Esophagus muscularis mucosa (tissue), 4 donors: ENCODE measurements around the gene L2HGDH. TPM values are rescaled to one million over a fixed set of nuclear protein-coding genes. Genes with fewer than 3 reads are reported as not detected.
A peak's percentile ranks its signal among the peaks of the same experiment; 100 is the strongest.

Experiments used
- DNase-seq: peaks from one replicate; pipeline ENCODE4 v3.0.0-alpha.2; 2017; ENCODE audit errors: extremely low spot score
- H3K27ac ChIP-seq, 4 donors: fragments of 200-600 bp; sonication (generic); replicated peaks in 1 of 4; 1 replicate in 3 of 4; 2 replicates in 1 of 4; pipeline ENCODE4 v1.5.1; 2016 to 2019; ENCODE audit warnings: mild to moderate bottlenecking in 1 of 4
- H3K27me3 ChIP-seq, 4 donors: fragments of 200-600 bp; sonication (generic); one replicate each; pipeline versions ENCODE4 v1.5.1 to v1.6.0; 2016 to 2019
- H3K36me3 ChIP-seq, 4 donors: fragments of 200-600 bp; sonication (generic); one replicate each; pipeline ENCODE4 v1.5.1; 2016 to 2019
- H3K4me1 ChIP-seq, 4 donors: fragments of 200-600 bp; sonication (generic); one replicate each; pipeline ENCODE4 v1.5.1; 2016 to 2019
- H3K4me3 ChIP-seq, 4 donors: fragments of 200-600 bp; sonication (generic); 1 replicate in 2 of 4; 2 replicates in 2 of 4; pipeline ENCODE4 v1.5.1; 2016 to 2019; ENCODE audit warnings: mild to moderate bottlenecking in 4 of 4, moderate library complexity in 1 of 4
- H3K9me3 ChIP-seq, 4 donors: fragments of 200-600 bp; sonication (generic); 1 replicate in 3 of 4; 2 replicates in 1 of 4; pipeline ENCODE4 v1.5.1; 2016 to 2019
- EP300 ChIP-seq: sonication (generic); formaldehyde crosslinking; IDR thresholded peaks from one replicate; pipeline ENCODE4 v1.6.1; 2017; ENCODE audit warnings: antibody characterized with exemption
- POLR2A ChIP-seq: fragments of 450-650 bp; IDR thresholded peaks from one replicate; pipeline ENCODE4 v1.6.1; 2017; ENCODE audit warnings: antibody characterized with exemption, moderate library complexity, mild to moderate bottlenecking, low read depth
- POLR2AphosphoS5 ChIP-seq, 2 donors: sonication (generic); formaldehyde crosslinking; IDR thresholded peaks; one replicate each; pipeline ENCODE4 v1.6.1; 2017; ENCODE audit warnings: antibody characterized with exemption in 2 of 2
- WGBS: methylation state at CpG from one replicate; pipeline ENCODE4 v1.1.5; 2018; 5-methylcytosine and 5-hydroxymethylcytosine counted together
- intact Hi-C: fragments of 100-400 bp; cut with DNase I; formaldehyde crosslinking; loops from one replicate; pipeline ENCODE4 v1.15.1; 2023
- total RNA-seq, 4 donors: library from RNA; depleted of rRNA; stranded (reverse); fragments of >200 nt; gene quantifications; one replicate each; pipeline versions ENCODE4 v1.1.0 to v1.2.1, GENCODE V29; 2016
- TF ChIP-seq, protein P1 (sequence below), 3 experiments: fragments of 200-600 bp in 2 of 3; fragments of 450-650 bp in 1 of 3; sonication (generic) in 2 of 3; IDR thresholded peaks; one replicate each; pipeline ENCODE4 v1.5.1; 2017 to 2019; ENCODE audit warnings: antibody characterized with exemption in 3 of 3, mild to moderate bottlenecking in 2 of 3, moderate library complexity in 1 of 3

The L2HGDH gene
- total RNA-seq, 4 donors from 2014 or later: 4.0 to 12.2 (median 7.7) TPM

DNA sequence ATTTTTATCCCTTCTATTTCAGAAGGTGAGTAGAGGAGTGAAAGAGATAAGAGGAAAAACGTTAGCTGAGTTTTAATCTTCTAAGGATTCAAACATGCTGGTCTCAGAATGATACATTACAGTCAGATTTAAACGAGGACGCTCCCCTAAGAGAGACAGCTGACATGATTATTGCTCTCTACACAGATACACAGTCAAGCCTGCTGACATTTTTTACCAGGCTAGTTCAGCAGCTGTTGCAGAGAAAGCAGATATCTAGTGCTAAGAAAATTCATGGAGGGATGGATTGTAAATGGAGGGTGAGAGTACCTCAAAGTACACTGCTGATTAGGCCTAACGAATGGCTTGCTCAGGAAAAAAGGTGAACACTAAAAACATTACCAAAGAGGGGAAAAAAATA, 48.7 kb downstream of the L2HGDH start:
- WGBS: 84% methylated on average over 4 of the region's 4 CpGs
- no peak for DNase-seq
- no peak overlapping the region for H3K4me3 ChIP-seq
- no peak overlapping the region for H3K27ac ChIP-seq
- TF ChIP-seq EP300 (no peak), POLR2A (no peak), POLR2AphosphoS5 (IDR thresholded peaks at IDR 0.05) (no peak)
- TF ChIP-seq, protein P1, sequence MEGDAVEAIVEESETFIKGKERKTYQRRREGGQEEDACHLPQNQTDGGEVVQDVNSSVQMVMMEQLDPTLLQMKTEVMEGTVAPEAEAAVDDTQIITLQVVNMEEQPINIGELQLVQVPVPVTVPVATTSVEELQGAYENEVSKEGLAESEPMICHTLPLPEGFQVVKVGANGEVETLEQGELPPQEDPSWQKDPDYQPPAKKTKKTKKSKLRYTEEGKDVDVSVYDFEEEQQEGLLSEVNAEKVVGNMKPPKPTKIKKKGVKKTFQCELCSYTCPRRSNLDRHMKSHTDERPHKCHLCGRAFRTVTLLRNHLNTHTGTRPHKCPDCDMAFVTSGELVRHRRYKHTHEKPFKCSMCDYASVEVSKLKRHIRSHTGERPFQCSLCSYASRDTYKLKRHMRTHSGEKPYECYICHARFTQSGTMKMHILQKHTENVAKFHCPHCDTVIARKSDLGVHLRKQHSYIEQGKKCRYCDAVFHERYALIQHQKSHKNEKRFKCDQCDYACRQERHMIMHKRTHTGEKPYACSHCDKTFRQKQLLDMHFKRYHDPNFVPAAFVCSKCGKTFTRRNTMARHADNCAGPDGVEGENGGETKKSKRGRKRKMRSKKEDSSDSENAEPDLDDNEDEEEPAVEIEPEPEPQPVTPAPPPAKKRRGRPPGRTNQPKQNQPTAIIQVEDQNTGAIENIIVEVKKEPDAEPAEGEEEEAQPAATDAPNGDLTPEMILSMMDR (IDR thresholded peaks at IDR 0.05): no peak
- no peaks in the 10 kb centered on the region for H3K4me1 ChIP-seq
- H3K27me3 ChIP-seq: no peaks in the 10 kb centered on the region
- no peaks in the 10 kb centered on the region for H3K9me3 ChIP-seq
- intact Hi-C loops: no loop called here
- peaks cover 0 to 12% (median 3%) of the 10 kb centered on the region in 4 donors for H3K36me3 ChIP-seq

DNA sequence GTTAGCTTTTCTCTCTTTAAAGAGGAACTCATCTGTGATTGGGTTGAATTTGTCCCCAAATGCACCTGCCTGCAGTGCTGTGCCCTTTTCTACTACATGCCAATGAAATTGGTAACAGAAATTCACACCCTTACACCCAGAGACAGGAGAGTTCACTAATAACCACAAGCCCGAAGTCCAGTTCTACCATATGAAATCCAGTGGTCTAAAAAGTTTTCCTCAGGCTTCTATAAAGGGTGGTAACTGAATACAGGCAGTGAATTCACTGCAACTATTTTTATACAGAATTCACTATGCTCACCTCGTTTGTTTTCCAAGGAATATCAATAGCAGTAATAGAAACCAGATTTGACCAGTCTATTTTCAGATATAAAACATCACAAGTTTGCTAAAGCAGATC, 49.2 kb downstream of the L2HGDH start:
- 90% methylated on average over 2 of the region's 2 CpGs for WGBS
- Histone ChIP-seq H3K36me3 (peaks cover 0 to 7% (median 3%) of the 10 kb centered on the region in 4 donors), H3K27me3 (no peaks in the 10 kb centered on the region), H3K4me1 (no peaks in the 10 kb centered on the region), H3K4me3 (no peak overlapping the region), H3K27ac (no peak overlapping the region), H3K9me3 (no peaks in the 10 kb centered on the region)
- no peak for DNase-seq
- intact Hi-C loops: no loop called here
- TF ChIP-seq EP300: no peak
- TF ChIP-seq, protein P1 (IDR thresholded peaks at IDR 0.05): no peak
- no peak for TF ChIP-seq POLR2AphosphoS5 (IDR thresholded peaks at IDR 0.05)
- no peak for TF ChIP-seq POLR2A

DNA sequence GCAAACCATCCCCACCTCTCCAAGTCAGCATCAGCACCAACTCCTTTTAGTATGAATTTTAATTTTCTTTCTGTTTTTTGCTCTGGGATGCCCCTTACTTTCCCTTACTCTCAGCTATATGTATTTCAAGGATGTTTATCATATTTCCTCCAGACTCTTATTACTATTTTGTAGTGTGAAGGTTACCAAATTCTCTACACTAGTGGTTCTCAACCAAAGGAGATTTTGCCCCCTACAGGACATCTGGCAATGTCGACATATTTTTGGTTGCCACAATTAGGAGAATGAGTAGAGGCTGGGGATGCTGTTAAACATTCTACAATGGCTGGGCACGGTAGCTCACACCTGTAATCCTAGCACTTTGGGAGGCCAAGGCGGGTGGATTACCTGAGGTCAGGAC, 51.5 kb downstream of the L2HGDH start:
- DNase-seq: no peak
- intact Hi-C loops: no loop called here
- TF ChIP-seq, protein P1 (IDR thresholded peaks at IDR 0.05): peak; percentile 36 to 55 (median 46)
- TF ChIP-seq EP300: no peak

DNA sequence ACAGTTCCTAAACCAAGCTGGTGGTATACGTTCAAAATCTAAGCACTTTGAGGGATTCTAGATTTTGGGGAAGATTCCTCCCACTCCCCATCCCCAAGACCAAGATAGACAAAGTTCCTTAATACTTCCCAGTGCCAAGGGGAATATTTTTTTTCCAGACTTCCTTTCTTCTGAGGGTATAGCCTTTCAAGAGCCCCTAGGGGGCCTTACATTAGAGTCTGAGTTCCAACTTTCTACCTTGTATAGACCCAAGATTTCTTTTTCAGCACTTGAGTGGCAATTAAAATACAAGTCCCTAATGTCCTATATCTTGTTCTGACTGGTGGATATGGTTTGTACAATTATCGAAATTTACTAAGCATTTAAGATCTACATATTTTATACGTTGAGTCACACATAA, 52.0 kb downstream of the L2HGDH start:
- Histone ChIP-seq H3K27me3 (no peaks in the 10 kb centered on the region), H3K36me3 (peaks cover 0 to 6% (median 1%) of the 10 kb centered on the region in 4 donors), H3K9me3 (no peaks in the 10 kb centered on the region), H3K27ac (no peak overlapping the region), H3K4me3 (no peak overlapping the region), H3K4me1 (no peaks in the 10 kb centered on the region)
- no peak for DNase-seq
- TF ChIP-seq POLR2AphosphoS5 (IDR thresholded peaks at IDR 0.05) (no peak), EP300 (no peak), POLR2A (no peak)
- TF ChIP-seq, protein P1 (IDR thresholded peaks at IDR 0.05): no peak
- WGBS: 81% methylated on average over 3 of the region's 3 CpGs
- intact Hi-C loops: no loop called here

More for the DNA sequence above, 51.5 kb downstream of the L2HGDH start:
- H3K9me3 ChIP-seq: no peaks in the 10 kb centered on the region
- WGBS: 44% methylated on average over 3 of the region's 3 CpGs
- H3K27ac ChIP-seq: no peak overlapping the region
- H3K4me1 ChIP-seq: no peaks in the 10 kb centered on the region
- peaks cover 0 to 6% (median 3%) of the 10 kb centered on the region in 4 donors for H3K36me3 ChIP-seq
- H3K4me3 ChIP-seq: no peak overlapping the region
- no peaks in the 10 kb centered on the region for H3K27me3 ChIP-seq

DNA sequence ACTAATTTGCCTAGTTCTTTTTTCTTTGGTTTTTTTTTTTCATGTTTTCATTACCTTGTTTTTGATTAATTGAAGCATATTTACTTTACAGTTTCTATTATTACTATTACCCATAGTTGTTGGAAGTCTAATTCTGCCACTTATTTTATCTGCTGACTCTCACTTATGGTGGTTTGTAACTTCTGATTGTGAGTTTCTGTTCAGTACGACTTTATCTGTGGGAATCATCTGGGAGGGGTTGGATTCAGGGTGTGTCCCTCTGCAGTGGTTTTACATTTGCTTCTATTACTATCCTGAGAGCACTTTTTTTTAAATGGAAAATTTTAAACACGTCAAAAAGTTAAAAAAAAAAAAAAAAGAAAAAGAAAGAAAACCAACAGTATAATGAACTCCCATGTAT, 54.3 kb downstream of the L2HGDH start:
- Histone ChIP-seq H3K4me1 (no peaks in the 10 kb centered on the region), H3K4me3 (no peak overlapping the region), H3K36me3 (no peaks in the 10 kb centered on the region), H3K27me3 (no peaks in the 10 kb centered on the region), H3K27ac (no peak overlapping the region), H3K9me3 (no peaks in the 10 kb centered on the region)
- no peak for DNase-seq
- TF ChIP-seq POLR2AphosphoS5 (IDR thresholded peaks at IDR 0.05): no peak
- no peak for TF ChIP-seq EP300
- TF ChIP-seq, protein P1 (IDR thresholded peaks at IDR 0.05): no peak
- 48% methylated on average over 2 of the region's 2 CpGs for WGBS
- intact Hi-C loops: no loop called here
